ENCODE results near the gene NHLH1.

Gene NHLH1

DNA sequence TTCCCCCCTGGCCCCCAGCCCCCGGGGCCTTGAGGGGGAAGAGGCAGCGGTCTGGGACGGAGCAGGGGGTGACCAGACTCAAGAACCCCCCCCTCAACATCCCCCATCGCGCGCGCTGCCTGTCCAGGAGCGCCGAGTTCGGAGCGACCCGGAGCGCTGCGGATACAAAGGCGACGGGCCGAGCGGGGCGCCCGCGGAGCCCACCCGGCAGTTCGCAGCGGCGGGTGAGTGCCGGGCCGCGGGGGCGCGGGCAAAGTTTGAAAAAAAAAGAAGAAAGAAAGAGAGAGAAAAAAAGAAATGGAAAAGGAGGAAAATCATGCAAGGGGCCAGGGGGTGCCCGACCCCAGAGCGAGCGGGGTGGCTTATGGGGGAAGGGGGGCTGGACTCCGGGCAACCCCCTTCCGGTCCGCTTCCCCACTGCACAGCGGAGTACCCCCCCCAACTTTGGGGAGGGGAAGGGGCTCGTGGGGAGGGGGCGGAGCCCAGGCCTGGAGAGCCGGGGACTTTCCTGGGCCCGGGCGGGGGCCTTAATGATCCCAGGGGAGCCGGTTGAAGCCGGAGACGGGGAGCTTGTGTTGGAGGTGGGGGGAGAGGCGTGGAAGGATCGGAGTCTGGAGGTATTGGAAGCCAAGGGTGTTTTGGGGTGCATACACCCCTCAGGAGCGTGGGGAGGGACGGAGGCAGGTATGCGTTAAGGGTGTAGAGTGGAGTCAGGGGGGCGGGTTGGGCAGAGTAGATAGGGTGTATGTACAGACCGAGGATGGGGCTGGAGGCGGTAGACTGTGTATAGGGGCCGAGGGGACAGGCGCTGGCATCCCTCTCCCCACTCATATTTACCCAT, 34.0 kb downstream of the NHLH1 start:
- H3K36me3 ChIP-seq (ENCODE audit: insufficient read depth, low read length) = no peaks in the 10 kb centered on the region
- peak overlapping the region; percentile 89 for H3K9ac ChIP-seq (ENCODE audit: insufficient read length)
- H3K4me3 ChIP-seq = peak overlapping the region; percentile 88
- no peaks in the 10 kb centered on the region for H3K9me3 ChIP-seq (ENCODE audit: low read depth, low read length)
- no peak for TF ChIP-seq POLR2AphosphoS5 (IDR thresholded peaks at IDR 0.05; ENCODE audit: borderline replicate concordance, low read depth, low read length)
- no peak for TF ChIP-seq EZH2 (IDR thresholded peaks at IDR 0.05)
- TF ChIP-seq FOXP2 (optimal IDR thresholded peaks at IDR 0.05; ENCODE audit: control extremely low read depth, extremely low read length, insufficient read depth) = no peak
- H3K27ac ChIP-seq = 0 out of 2 replicates have a peak overlapping the region, but pooled peaks have one; percentile 34
- DNase-seq (ENCODE audit: low read depth, low spot score) = no peak

GRCh38 chr1:160401487-160401805, 34.6 kb downstream of the NHLH1 start:
- H3K9ac ChIP-seq (ENCODE audit: insufficient read length) = peak overlapping the region; percentile 89
- H3K36me3 ChIP-seq (ENCODE audit: insufficient read depth, low read length) = no peaks in the 10 kb centered on the region
- DNase-seq (ENCODE audit: low read depth, low spot score) = no peak
- TF ChIP-seq FOXP2 (optimal IDR thresholded peaks at IDR 0.05; ENCODE audit: control extremely low read depth, extremely low read length, insufficient read depth) (no peak), POLR2AphosphoS5 (IDR thresholded peaks at IDR 0.05; ENCODE audit: borderline replicate concordance, low read depth, low read length) (no peak), EZH2 (IDR thresholded peaks at IDR 0.05) (no peak)
- H3K27ac ChIP-seq = no peak overlapping the region
- no peaks in the 10 kb centered on the region for H3K9me3 ChIP-seq (ENCODE audit: low read depth, low read length)
- peak overlapping the region; percentile 88 for H3K4me3 ChIP-seq

- Histone ChIP-seq H3K27ac (no peak overlapping the region), H3K9me3 (ENCODE audit: low read depth, low read length) (no peaks in the 10 kb centered on the region), H3K4me3 (peak overlapping the region; percentile 88; the same call in 1 of the 2 replicates), H3K36me3 (ENCODE audit: insufficient read depth, low read length) (no peaks in the 10 kb centered on the region), H3K9ac (ENCODE audit: insufficient read length) (no peak overlapping the region)
- TF ChIP-seq POLR2AphosphoS5 (IDR thresholded peaks at IDR 0.05; ENCODE audit: borderline replicate concordance, low read depth, low read length) (no peak), FOXP2 (optimal IDR thresholded peaks at IDR 0.05; ENCODE audit: control extremely low read depth, extremely low read length, insufficient read depth) (no peak), EZH2 (IDR thresholded peaks at IDR 0.05) (no peak)
- no peak for DNase-seq (ENCODE audit: low read depth, low spot score)
These were observed 35.3 kb downstream of the NHLH1 start for GRCh38 chr1:160402001-160402795.

DNA sequence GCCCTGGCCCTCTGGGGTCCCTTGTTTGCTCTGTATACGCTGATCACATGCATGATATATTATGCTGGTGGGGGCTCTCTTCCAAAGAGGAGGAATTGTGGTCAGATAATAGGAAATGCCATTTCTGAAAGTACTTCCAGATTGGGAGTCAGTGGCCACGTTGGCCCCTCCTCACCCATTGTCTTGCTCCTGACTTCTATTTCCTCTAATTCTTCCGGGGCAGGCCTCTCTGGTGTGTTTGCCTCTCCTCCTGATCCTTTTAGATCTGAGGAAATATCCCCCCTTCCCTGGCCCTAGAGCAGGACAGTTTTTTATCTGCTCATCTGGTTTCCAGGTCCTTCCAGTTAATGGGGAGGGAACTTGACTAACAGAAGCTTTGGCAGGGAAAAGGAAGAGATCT, 36.4 kb downstream of the NHLH1 start:
- DNase-seq (ENCODE audit: low read depth, low spot score) = no peak
- Histone ChIP-seq H3K4me3 (no peak overlapping the region), H3K9ac (ENCODE audit: insufficient read length) (no peak overlapping the region), H3K27ac (no peak overlapping the region), H3K9me3 (ENCODE audit: low read depth, low read length) (no peaks in the 10 kb centered on the region), H3K36me3 (ENCODE audit: insufficient read depth, low read length) (no peaks in the 10 kb centered on the region)
- TF ChIP-seq FOXP2 (optimal IDR thresholded peaks at IDR 0.05; ENCODE audit: control extremely low read depth, extremely low read length, insufficient read depth) = no peak
- no peak for TF ChIP-seq EZH2 (IDR thresholded peaks at IDR 0.05)
- TF ChIP-seq POLR2AphosphoS5 (IDR thresholded peaks at IDR 0.05; ENCODE audit: borderline replicate concordance, low read depth, low read length) = no peak

- no peaks in the 10 kb centered on the region for H3K9me3 ChIP-seq (ENCODE audit: low read depth, low read length)
- no peak overlapping the region for H3K9ac ChIP-seq (ENCODE audit: insufficient read length)
- no peak overlapping the region for H3K4me3 ChIP-seq
- H3K27ac ChIP-seq = no peak overlapping the region
- no peak for DNase-seq (ENCODE audit: low read depth, low spot score)
- TF ChIP-seq FOXP2 (optimal IDR thresholded peaks at IDR 0.05; ENCODE audit: control extremely low read depth, extremely low read length, insufficient read depth) (no peak), POLR2AphosphoS5 (IDR thresholded peaks at IDR 0.05; ENCODE audit: borderline replicate concordance, low read depth, low read length) (no peak), EZH2 (IDR thresholded peaks at IDR 0.05) (no peak)
- no peaks in the 10 kb centered on the region for H3K36me3 ChIP-seq (ENCODE audit: insufficient read depth, low read length)
These were observed 37.2 kb downstream of the NHLH1 start for GRCh38 chr1:160404094-160404493.

- Histone ChIP-seq H3K4me3 (no peak overlapping the region), H3K36me3 (ENCODE audit: insufficient read depth, low read length) (no peaks in the 10 kb centered on the region), H3K9me3 (ENCODE audit: low read depth, low read length) (no peaks in the 10 kb centered on the region), H3K9ac (ENCODE audit: insufficient read length) (no peak overlapping the region), H3K27ac (no peak overlapping the region)
- no peak for DNase-seq (ENCODE audit: low read depth, low spot score)
- TF ChIP-seq POLR2AphosphoS5 (IDR thresholded peaks at IDR 0.05; ENCODE audit: borderline replicate concordance, low read depth, low read length) (no peak), FOXP2 (optimal IDR thresholded peaks at IDR 0.05; ENCODE audit: control extremely low read depth, extremely low read length, insufficient read depth) (no peak), EZH2 (IDR thresholded peaks at IDR 0.05) (no peak)
These were observed 38.5 kb downstream of the NHLH1 start for GRCh38 chr1:160405331-160405877.

DNA sequence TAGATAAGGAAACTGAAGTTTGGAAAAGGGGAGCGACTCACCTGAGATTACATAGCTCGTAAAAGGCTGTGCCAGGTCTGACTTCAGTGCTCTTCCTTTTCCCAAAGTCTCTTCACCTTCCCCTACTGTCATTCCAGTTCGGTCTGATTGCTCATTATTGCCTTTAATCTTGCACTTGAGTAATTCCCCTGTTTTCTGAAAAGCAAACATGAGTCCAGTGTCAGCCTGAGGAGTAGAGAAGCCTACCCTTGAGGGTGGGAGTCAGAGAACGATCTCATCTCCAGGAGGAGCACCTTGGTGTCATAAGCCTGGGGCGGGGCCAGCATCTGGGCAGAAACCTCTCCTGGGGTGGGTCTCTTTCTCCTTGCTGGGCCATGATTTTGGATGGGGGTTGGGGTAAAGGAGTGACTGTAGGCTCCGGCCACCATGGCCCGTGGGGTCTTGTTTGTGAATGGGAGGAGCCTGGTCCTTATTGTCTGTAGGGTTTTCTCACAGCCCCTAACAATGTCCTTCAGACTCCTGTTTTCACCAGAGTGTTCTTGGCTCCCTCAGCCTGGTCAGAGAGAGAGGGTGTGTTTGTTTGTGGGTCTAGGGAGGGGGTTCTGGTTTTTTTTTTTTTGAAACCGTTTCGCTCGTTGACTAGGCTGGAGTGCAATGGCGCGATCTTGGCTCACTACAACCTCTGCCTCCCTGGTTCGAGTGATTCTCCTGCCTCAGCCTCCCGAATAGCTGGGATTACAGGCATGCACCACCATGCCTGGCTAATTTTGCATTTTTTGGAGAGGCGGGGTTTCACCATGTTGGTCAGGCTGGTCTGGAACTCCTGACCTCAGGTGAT, 39.5 kb downstream of the NHLH1 start:
- no peak overlapping the region for H3K9ac ChIP-seq (ENCODE audit: insufficient read length)
- TF ChIP-seq POLR2AphosphoS5 (IDR thresholded peaks at IDR 0.05; ENCODE audit: borderline replicate concordance, low read depth, low read length) (no peak), FOXP2 (optimal IDR thresholded peaks at IDR 0.05; ENCODE audit: control extremely low read depth, extremely low read length, insufficient read depth) (no peak), EZH2 (IDR thresholded peaks at IDR 0.05) (no peak)
- DNase-seq (ENCODE audit: low read depth, low spot score) = no peak
- H3K4me3 ChIP-seq = no peak overlapping the region
- H3K36me3 ChIP-seq (ENCODE audit: insufficient read depth, low read length) = no peaks in the 10 kb centered on the region
- H3K9me3 ChIP-seq (ENCODE audit: low read depth, low read length) = no peaks in the 10 kb centered on the region
- no peak overlapping the region for H3K27ac ChIP-seq
